Middle frontal gyrus (tissue), 1 donor: Measurements from ENCODE around the gene PLIN1.

Experiments
- DNase-seq: peaks from one replicate; pipeline ENCODE4 v3.0.0-alpha.2; 2015; ENCODE audit warnings: low spot score; ENCODE audit errors: extremely low spot score

PLIN1 gene

GRCh38 chr15:89672221-89673164 lies 6.7 kb downstream of the PLIN1 start:
- DNase-seq, result no peak

GRCh38 chr15:89671687-89672086 lies 7.5 kb downstream of the PLIN1 start:
- no peak for DNase-seq

- DNase-seq, result no peak
Observed at GRCh38 chr15:89670971-89671560, 8.1 kb downstream of the PLIN1 start.

GRCh38 chr15:89669941-89670340 lies 9.2 kb downstream of the PLIN1 start:
- no peak for DNase-seq

- no peak for DNase-seq
Observed at GRCh38 chr15:89669309-89669865, 9.8 kb downstream of the PLIN1 start.

- DNase-seq, result no peak
Observed at GRCh38 chr15:89668171-89668570, 11.0 kb downstream of the PLIN1 start.

- no peak for DNase-seq
Observed at GRCh38 chr15:89667706-89667960, 11.5 kb downstream of the PLIN1 start.

GRCh38 chr15:89666858-89667705 lies 12.1 kb downstream of the PLIN1 start:
- no peak for DNase-seq

- DNase-seq, result no peak
Observed at GRCh38 chr15:89666184-89666857, 12.8 kb downstream of the PLIN1 start.

GRCh38 chr15:89665449-89666181 lies 13.6 kb downstream of the PLIN1 start:
- no peak for DNase-seq

GRCh38 chr15:89664441-89665350 lies 14.5 kb downstream of the PLIN1 start:
- DNase-seq, result no peak

- no peak for DNase-seq
Observed at GRCh38 chr15:89662893-89663626, 16.1 kb downstream of the PLIN1 start.

GRCh38 chr15:89660556-89660955 lies 18.6 kb downstream of the PLIN1 start:
- DNase-seq, result no peak

GRCh38 chr15:89659295-89659694 lies 19.9 kb downstream of the PLIN1 start:
- no peak for DNase-seq

GRCh38 chr15:89657686-89658200 lies 21.4 kb downstream of the PLIN1 start:
- DNase-seq, result no peak

GRCh38 chr15:89656116-89656815 lies 22.9 kb downstream of the PLIN1 start:
- no peak for DNase-seq

- no peak for DNase-seq
Observed at GRCh38 chr15:89654847-89655805, 24.0 kb downstream of the PLIN1 start, which contains the start of gene KIF7. Gene KIF7 (minus strand): TSS chr15:89655467. CDS start chr15:89652930, 2,537 bp downstream.
